ENCODE results near the gene PLIN3.
"Not testable (repeated sequence)": the region's sequence is repeated elsewhere in the genome, so short reads cannot be mapped to it uniquely, and the experiment has no call there.

DNA sequence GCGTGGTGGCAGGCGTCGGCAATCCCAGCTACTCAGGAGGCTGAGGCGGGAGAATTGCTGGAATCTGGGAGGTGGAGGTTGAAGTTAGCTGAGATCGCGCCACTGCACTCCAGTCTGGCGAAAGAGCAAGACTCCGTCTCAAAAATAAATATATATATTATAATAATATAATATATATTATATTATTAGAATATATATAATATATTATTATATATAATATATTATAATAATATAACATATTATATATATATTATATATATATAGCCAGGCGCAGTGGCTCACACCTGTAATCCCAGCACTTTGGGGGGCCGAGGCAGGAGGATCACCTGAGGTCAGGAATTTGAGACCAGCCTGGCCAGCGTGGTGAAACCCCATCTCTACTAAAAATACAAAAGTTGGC, 25.5 kb upstream of the PLIN3 start:
- not testable (repeated sequence) for TF ChIP-seq CTCF (conservative IDR thresholded peaks at IDR 0.05 in 1 of 2, IDR thresholded peaks at IDR 0.05 in 1 of 2; ENCODE audit: low read depth in 1 of 2, low read length in 2 of 2); EZH2 (IDR thresholded peaks at IDR 0.05; ENCODE audit: low read length, missing control alignments)
